Measurements from ENCODE around the gene CEBPG.
A peak's percentile ranks its signal among the peaks of the same experiment; 100 is the strongest.

Gene CEBPG

GRCh38 chr19:33349319-33350289 lies 23.9 kb upstream of the CEBPG start:
- intact Hi-C loops (cut with DNase I), result no loop called here
- no peak for DNase-seq

DNA sequence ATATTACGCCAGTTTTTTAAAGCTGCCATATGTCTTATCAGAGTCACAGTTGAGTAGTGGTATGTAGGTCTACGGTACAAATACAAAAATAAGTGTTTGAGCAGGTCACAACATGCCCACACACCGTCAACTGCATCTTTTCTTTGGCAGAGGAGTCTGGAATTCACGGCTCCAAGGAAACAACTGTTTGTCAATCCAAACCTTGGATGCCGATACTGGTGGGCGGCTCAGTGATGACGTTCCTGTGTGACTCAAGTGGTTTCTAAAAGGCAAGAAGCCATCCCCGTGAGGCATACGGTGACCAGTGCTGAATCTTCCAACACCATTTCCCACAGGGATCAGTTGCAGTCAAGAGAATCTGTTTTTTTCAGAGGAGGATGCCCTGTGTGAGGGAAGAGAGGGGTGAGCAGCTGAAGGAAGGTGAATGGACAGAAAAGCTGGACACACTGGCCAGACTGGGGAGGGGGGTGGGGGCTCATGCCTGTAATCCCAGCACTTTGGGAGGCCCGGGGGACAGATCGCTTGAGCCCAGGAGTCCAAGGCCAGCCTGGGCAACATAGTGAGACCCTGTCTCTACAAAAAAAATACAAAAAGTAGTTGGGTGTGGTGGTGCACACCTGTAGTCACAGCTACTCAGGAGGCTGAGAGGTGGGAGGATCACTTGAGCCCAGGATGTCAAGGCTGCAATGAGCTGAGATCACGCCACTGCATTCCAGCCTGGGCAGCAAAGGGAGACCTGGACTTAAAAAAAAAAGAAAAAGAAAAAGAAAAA lies 22.8 kb upstream of the CEBPG start:
- intact Hi-C loops (cut with DNase I), result no loop called here
- DNase-seq, result peak in 4 of 10 donors; percentile 40 to 85 (median 62)

- intact Hi-C loops (cut with DNase I), result no loop called here
- no peak for DNase-seq
Measured at GRCh38 chr19:33355535-33355934, 18.0 kb upstream of the CEBPG start.

DNA sequence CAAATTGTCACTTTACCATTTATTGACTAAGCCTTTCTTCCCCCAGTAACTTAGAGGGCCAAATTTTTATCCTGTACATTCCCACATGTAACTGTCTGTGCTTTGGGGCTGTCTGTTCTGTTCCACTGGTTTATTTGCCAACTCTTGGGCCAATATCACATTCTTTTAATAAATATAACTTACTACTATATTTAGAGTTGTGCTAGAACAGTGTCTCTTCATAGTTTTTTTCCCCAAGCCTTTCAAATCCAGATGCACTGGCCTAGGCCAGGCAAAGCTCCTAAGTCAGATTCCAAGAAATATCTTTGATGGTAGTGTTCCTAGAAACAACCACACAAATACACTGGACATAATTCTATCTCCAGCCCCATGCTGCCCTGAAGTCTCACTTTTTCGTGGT lies 16.0 kb upstream of the CEBPG start:
- DNase-seq, result no peak
- intact Hi-C loops (cut with DNase I), result no loop called here

DNA sequence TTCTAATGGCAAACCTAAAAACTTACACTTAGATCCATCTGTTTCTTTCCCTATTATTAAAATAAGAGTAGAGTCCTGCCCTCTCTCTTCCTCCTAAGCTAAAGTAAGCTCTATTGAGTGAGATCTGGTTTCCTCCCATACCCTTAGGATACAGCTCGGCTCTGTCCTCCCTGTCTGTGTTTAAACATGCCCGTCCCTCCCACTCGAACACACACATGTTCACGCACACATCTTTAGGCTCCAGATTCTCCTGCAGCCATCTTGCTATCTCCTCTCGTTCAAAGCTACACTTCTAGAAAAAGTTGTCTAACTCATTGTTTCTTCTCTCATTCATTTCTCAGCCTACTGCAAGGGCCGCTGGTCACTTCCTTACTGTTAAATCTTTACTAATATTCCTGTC lies 15.1 kb upstream of the CEBPG start:
- intact Hi-C loops (cut with DNase I), result no loop called here
- no peak for DNase-seq

DNA sequence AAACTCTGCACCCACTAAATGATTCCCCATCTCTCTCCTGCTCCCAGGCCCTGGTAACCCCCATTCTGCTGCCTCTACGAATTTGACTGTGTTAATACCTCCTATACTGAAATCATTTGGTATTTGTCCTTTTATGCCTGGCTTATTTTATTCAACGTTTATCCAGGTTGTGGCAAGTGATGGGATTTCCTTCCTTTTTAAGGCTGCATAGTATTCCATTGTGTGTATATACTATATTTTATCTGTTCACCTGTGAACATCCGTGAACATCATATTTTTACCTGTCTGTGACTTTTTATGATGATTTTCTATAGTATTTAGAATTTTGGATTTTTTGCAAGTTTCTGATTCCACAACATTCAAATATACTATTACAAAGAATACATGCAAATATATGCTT lies 13.9 kb upstream of the CEBPG start:
- intact Hi-C loops (cut with DNase I), result no loop called here

GRCh38 chr19:33362508-33363228 lies 10.8 kb upstream of the CEBPG start:
- no peak for DNase-seq
- intact Hi-C loops (cut with DNase I), result no loop called here

More for the DNA sequence above, 13.9 kb upstream of the CEBPG start:
- no peak for DNase-seq

- DNase-seq, result no peak
- intact Hi-C loops (cut with DNase I), result no loop called here
Measured at GRCh38 chr19:33363476-33363875, 10.0 kb upstream of the CEBPG start.

DNA sequence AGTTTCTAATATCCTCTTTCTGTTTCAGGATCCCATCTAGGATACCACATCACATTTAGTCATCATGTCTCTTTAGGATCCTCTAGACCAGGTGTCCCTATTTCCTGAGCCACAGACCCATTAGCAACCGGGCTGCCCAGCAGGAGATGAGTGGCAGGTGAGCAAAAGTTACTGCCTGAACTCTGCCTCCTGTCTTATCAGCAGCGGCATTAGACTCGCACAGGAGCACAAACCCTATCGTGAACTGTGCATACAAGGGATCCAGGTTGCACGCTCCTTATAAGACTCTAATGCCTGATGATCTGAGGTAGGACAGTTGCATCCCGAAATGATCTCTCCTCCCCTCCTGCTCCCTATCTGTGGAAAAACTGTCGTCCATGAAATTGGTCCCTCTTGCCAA lies 7.8 kb upstream of the CEBPG start:
- no peak for DNase-seq
- intact Hi-C loops (cut with DNase I), result no loop called here

- DNase-seq, result no peak
Measured at GRCh38 chr19:33366127-33366526, 7.4 kb upstream of the CEBPG start.

DNA sequence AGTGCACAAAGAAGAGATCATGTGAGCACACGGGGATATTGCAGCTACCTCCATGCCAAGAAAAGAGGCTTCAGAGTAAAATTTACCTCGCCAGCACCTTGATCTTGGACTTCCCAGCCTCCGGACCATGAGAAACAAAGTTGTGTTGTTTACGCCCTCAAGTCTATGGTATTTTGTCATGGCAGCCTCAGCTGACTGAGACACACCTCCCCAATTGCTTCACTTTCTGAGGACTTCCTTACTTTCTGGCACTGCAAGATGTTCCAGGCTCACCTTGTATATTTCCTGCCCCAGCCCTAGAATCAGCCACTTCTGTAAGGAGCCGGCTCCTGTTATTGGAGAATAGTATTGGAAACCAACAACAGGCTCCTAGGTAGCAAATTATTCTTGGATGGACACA lies 6.6 kb upstream of the CEBPG start:
- intact Hi-C loops (cut with DNase I), result no loop called here
- DNase-seq, result no peak

More at GRCh38 chr19:33366127-33366526, 7.4 kb upstream of the CEBPG start:
- intact Hi-C loops (cut with DNase I), result no loop called here

DNA sequence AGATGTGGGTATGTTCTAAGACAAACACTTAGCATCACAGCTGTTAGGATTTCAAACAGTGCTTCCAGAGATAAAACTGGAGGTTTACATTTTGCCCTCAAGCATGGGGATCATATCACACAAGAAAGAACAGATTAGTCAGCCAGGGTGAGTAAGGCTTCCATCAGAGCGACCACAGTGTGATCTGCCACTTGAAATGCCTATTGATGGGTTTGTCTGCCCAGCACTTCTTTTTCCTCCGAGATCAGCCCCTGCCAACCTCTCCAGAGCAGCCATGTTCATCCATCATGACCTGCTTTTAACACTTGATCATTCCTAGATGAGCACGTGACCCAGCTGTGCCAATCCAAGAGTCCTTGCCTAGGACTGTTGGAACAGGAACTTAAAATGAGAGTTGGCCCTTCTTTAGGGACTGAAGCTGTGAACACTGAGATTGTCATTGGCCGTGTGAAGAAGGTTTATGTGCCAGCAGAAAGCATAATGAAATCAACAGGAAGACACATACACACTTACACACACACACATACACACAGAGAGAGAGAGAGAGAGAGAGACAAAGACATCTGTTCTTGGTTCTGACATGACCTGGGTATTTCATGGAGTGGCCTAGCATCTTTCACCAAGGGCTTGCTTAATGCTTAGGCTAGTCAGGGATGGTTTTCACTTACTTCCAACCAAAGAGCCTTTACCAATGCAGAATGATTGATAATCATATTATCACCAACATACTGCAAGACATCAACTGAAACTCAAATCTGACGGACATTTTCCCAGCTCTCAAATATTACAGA lies 5.2 kb upstream of the CEBPG start:
- intact Hi-C loops (cut with DNase I), result no loop called here
- no peak for DNase-seq

GRCh38 chr19:33370783-33371182 lies 2.7 kb upstream of the CEBPG start:
- intact Hi-C loops (cut with DNase I), result loop anchor here (10.0 kb wide), 1 partner anchor 196 kb away; no protein-coding TSS in a partner anchor
- DNase-seq, result no peak

- DNase-seq, result peak in 2 of 10 donors; percentile 79 to 86
- intact Hi-C loops (cut with DNase I), result loop anchor here (10.0 kb wide), 1 partner anchor 199 kb away; no protein-coding TSS in a partner anchor
Measured at GRCh38 chr19:33374236-33374714, 766 bp downstream of the CEBPG start.

GRCh38 chr19:33375156-33375836 lies 1.8 kb downstream of the CEBPG start:
- DNase-seq, result no peak
- intact Hi-C loops (cut with DNase I), result loop anchor here (10.0 kb wide), 1 partner anchor 200 kb away; no protein-coding TSS in a partner anchor

- no peak for DNase-seq
- intact Hi-C loops (cut with DNase I), result loop anchor here (10.0 kb wide), 1 partner anchor 201 kb away; no protein-coding TSS in a partner anchor
Measured at GRCh38 chr19:33375837-33376159, 2.3 kb downstream of the CEBPG start.

DNA sequence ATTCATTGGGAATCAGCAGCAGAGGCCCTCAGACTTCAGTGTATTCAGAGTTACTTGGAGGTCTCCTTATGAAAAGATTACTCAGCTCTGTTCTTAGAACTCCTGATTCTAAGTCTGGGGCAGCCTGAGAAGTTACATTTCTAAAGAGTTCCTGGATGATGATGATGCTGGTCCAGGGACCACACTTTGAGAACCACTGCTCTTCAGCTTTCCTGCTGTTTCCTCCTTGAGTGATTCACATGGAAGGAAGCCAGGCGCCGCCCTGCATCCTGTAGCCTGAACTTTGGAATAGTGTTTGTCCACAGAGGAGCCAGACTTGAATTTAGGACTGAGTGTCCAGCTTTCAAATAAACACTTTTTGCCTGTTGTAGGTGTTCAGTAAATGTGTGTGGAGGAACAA lies 2.9 kb downstream of the CEBPG start:
- intact Hi-C loops (cut with DNase I), result loop anchor here (10.0 kb wide), 1 partner anchor 202 kb away; no protein-coding TSS in a partner anchor
- DNase-seq, result peak in 1 of 10 donors; percentile 67

GRCh38 chr19:33376941-33377557 lies 3.5 kb downstream of the CEBPG start:
- DNase-seq, result no peak
- intact Hi-C loops (cut with DNase I), result loop anchor here (10.0 kb wide), 1 partner anchor 202 kb away; no protein-coding TSS in a partner anchor

Measured in posterior cingulate gyrus (tissue), 11 donors.